Measurements from ENCODE around the gene CHAC1.

CHAC1 gene

GRCh38 chr15:40933517-40933902 lies 19.8 kb upstream of the CHAC1 start:
- no peak overlapping the region for H3K9ac ChIP-seq (ENCODE audit: low read depth, low read length)

GRCh38 chr15:40934457-40934856 lies 18.8 kb upstream of the CHAC1 start:
- Histone ChIP-seq H3K36me3 (ENCODE audit: control insufficient read depth, insufficient read depth, low read length) (no peaks in the 10 kb centered on the region), H3K4me3 (ENCODE audit: low read depth, low read length) (no peak overlapping the region), H3K9ac (ENCODE audit: low read depth, low read length) (no peak overlapping the region), H3K27me3 (ENCODE audit: control insufficient read depth, insufficient read depth, low read length) (peaks cover 56% of the 10 kb centered on the region), H3K4me1 (ENCODE audit: control insufficient read depth, insufficient read depth, low read length) (peaks cover 3% of the 10 kb centered on the region), H3K9me3 (ENCODE audit: control insufficient read depth, insufficient read depth, low read length) (no peaks in the 10 kb centered on the region)

More at GRCh38 chr15:40933517-40933902, 19.8 kb upstream of the CHAC1 start:
- H3K27me3 ChIP-seq (ENCODE audit: control insufficient read depth, insufficient read depth, low read length): peaks cover 61% of the 10 kb centered on the region
- H3K4me3 ChIP-seq (ENCODE audit: low read depth, low read length): no peak overlapping the region
- H3K9me3 ChIP-seq (ENCODE audit: control insufficient read depth, insufficient read depth, low read length): no peaks in the 10 kb centered on the region
- peaks cover 3% of the 10 kb centered on the region for H3K4me1 ChIP-seq (ENCODE audit: control insufficient read depth, insufficient read depth, low read length)
- no peaks in the 10 kb centered on the region for H3K36me3 ChIP-seq (ENCODE audit: control insufficient read depth, insufficient read depth, low read length)

GRCh38 chr15:40936234-40936708 lies 17.0 kb upstream of the CHAC1 start:
- H3K36me3 ChIP-seq (ENCODE audit: control insufficient read depth, insufficient read depth, low read length): no peaks in the 10 kb centered on the region
- H3K9me3 ChIP-seq (ENCODE audit: control insufficient read depth, insufficient read depth, low read length): no peaks in the 10 kb centered on the region
- peaks cover 54% of the 10 kb centered on the region for H3K27me3 ChIP-seq (ENCODE audit: control insufficient read depth, insufficient read depth, low read length)
- H3K4me3 ChIP-seq (ENCODE audit: low read depth, low read length): no peak overlapping the region
- no peaks in the 10 kb centered on the region for H3K4me1 ChIP-seq (ENCODE audit: control insufficient read depth, insufficient read depth, low read length)
- H3K9ac ChIP-seq (ENCODE audit: low read depth, low read length): no peak overlapping the region

GRCh38 chr15:40936709-40937666 lies 16.3 kb upstream of the CHAC1 start:
- Histone ChIP-seq H3K36me3 (ENCODE audit: control insufficient read depth, insufficient read depth, low read length) (no peaks in the 10 kb centered on the region), H3K9me3 (ENCODE audit: control insufficient read depth, insufficient read depth, low read length) (no peaks in the 10 kb centered on the region), H3K27me3 (ENCODE audit: control insufficient read depth, insufficient read depth, low read length) (peaks cover 47% of the 10 kb centered on the region), H3K4me3 (ENCODE audit: low read depth, low read length) (no peak overlapping the region), H3K9ac (ENCODE audit: low read depth, low read length) (no peak overlapping the region), H3K4me1 (ENCODE audit: control insufficient read depth, insufficient read depth, low read length) (no peaks in the 10 kb centered on the region)

- Histone ChIP-seq H3K36me3 (ENCODE audit: control insufficient read depth, insufficient read depth, low read length) (no peaks in the 10 kb centered on the region), H3K27me3 (ENCODE audit: control insufficient read depth, insufficient read depth, low read length) (peaks cover 45% of the 10 kb centered on the region), H3K9ac (ENCODE audit: low read depth, low read length) (no peak overlapping the region), H3K9me3 (ENCODE audit: control insufficient read depth, insufficient read depth, low read length) (no peaks in the 10 kb centered on the region), H3K4me3 (ENCODE audit: low read depth, low read length) (no peak overlapping the region), H3K4me1 (ENCODE audit: control insufficient read depth, insufficient read depth, low read length) (no peaks in the 10 kb centered on the region)
Observed at GRCh38 chr15:40937762-40938535, 15.3 kb upstream of the CHAC1 start.

GRCh38 chr15:40938536-40938870 lies 14.8 kb upstream of the CHAC1 start:
- Histone ChIP-seq H3K27me3 (ENCODE audit: control insufficient read depth, insufficient read depth, low read length) (peaks cover 45% of the 10 kb centered on the region), H3K4me1 (ENCODE audit: control insufficient read depth, insufficient read depth, low read length) (no peaks in the 10 kb centered on the region), H3K9me3 (ENCODE audit: control insufficient read depth, insufficient read depth, low read length) (no peaks in the 10 kb centered on the region), H3K4me3 (ENCODE audit: low read depth, low read length) (no peak overlapping the region), H3K9ac (ENCODE audit: low read depth, low read length) (no peak overlapping the region), H3K36me3 (ENCODE audit: control insufficient read depth, insufficient read depth, low read length) (no peaks in the 10 kb centered on the region)

- Histone ChIP-seq H3K9me3 (ENCODE audit: control insufficient read depth, insufficient read depth, low read length) (no peaks in the 10 kb centered on the region), H3K36me3 (ENCODE audit: control insufficient read depth, insufficient read depth, low read length) (no peaks in the 10 kb centered on the region), H3K9ac (ENCODE audit: low read depth, low read length) (no peak overlapping the region), H3K27me3 (ENCODE audit: control insufficient read depth, insufficient read depth, low read length) (peaks cover 48% of the 10 kb centered on the region), H3K4me1 (ENCODE audit: control insufficient read depth, insufficient read depth, low read length) (no peaks in the 10 kb centered on the region), H3K4me3 (ENCODE audit: low read depth, low read length) (no peak overlapping the region)
Observed at GRCh38 chr15:40940296-40940801, 12.9 kb upstream of the CHAC1 start.

- H3K9me3 ChIP-seq (ENCODE audit: control insufficient read depth, insufficient read depth, low read length): no peaks in the 10 kb centered on the region
- H3K4me1 ChIP-seq (ENCODE audit: control insufficient read depth, insufficient read depth, low read length): no peaks in the 10 kb centered on the region
- no peak overlapping the region for H3K9ac ChIP-seq (ENCODE audit: low read depth, low read length)
- H3K4me3 ChIP-seq (ENCODE audit: low read depth, low read length): peak overlapping the region; percentile 38
- peaks cover 51% of the 10 kb centered on the region for H3K27me3 ChIP-seq (ENCODE audit: control insufficient read depth, insufficient read depth, low read length)
- H3K36me3 ChIP-seq (ENCODE audit: control insufficient read depth, insufficient read depth, low read length): no peaks in the 10 kb centered on the region
Observed at GRCh38 chr15:40941068-40941527, 12.2 kb upstream of the CHAC1 start.

GRCh38 chr15:40941528-40942336 lies 11.5 kb upstream of the CHAC1 start:
- no peaks in the 10 kb centered on the region for H3K36me3 ChIP-seq (ENCODE audit: control insufficient read depth, insufficient read depth, low read length)
- H3K4me1 ChIP-seq (ENCODE audit: control insufficient read depth, insufficient read depth, low read length): no peaks in the 10 kb centered on the region
- H3K9me3 ChIP-seq (ENCODE audit: control insufficient read depth, insufficient read depth, low read length): no peaks in the 10 kb centered on the region
- H3K27me3 ChIP-seq (ENCODE audit: control insufficient read depth, insufficient read depth, low read length): peaks cover 51% of the 10 kb centered on the region
- peak overlapping the region; percentile 59 for H3K4me3 ChIP-seq (ENCODE audit: low read depth, low read length)
- H3K9ac ChIP-seq (ENCODE audit: low read depth, low read length): peak overlapping the region; percentile 65

- Histone ChIP-seq H3K4me3 (ENCODE audit: low read depth, low read length) (peak overlapping the region; percentile 59), H3K9me3 (ENCODE audit: control insufficient read depth, insufficient read depth, low read length) (no peaks in the 10 kb centered on the region), H3K36me3 (ENCODE audit: control insufficient read depth, insufficient read depth, low read length) (no peaks in the 10 kb centered on the region), H3K9ac (ENCODE audit: low read depth, low read length) (peak overlapping the region; percentile 65), H3K27me3 (ENCODE audit: control insufficient read depth, insufficient read depth, low read length) (peaks cover 51% of the 10 kb centered on the region), H3K4me1 (ENCODE audit: control insufficient read depth, insufficient read depth, low read length) (no peaks in the 10 kb centered on the region)
Observed at GRCh38 chr15:40942337-40942854, 10.9 kb upstream of the CHAC1 start.

- Histone ChIP-seq H3K9ac (ENCODE audit: low read depth, low read length) (no peak overlapping the region), H3K9me3 (ENCODE audit: control insufficient read depth, insufficient read depth, low read length) (no peaks in the 10 kb centered on the region), H3K36me3 (ENCODE audit: control insufficient read depth, insufficient read depth, low read length) (no peaks in the 10 kb centered on the region), H3K4me1 (ENCODE audit: control insufficient read depth, insufficient read depth, low read length) (no peaks in the 10 kb centered on the region), H3K27me3 (ENCODE audit: control insufficient read depth, insufficient read depth, low read length) (peaks cover 51% of the 10 kb centered on the region), H3K4me3 (ENCODE audit: low read depth, low read length) (no peak overlapping the region)
Observed at GRCh38 chr15:40942878-40943277, 10.4 kb upstream of the CHAC1 start.

Measured in iPS-15b (cell line).